GM21786 (cell line): ENCODE data around the gene CRYGS.
"Not testable (repeated sequence)": the region's sequence is repeated elsewhere in the genome, so short reads cannot be mapped to it uniquely, and the experiment has no call there.

Experiments
- ATAC-seq: cut with Tn5 transposase; IDR thresholded peaks from one replicate; pipeline ENCODE4 v1.9.1; 2021; ENCODE audit not compliant: unreplicated experiment

CRYGS gene

DNA sequence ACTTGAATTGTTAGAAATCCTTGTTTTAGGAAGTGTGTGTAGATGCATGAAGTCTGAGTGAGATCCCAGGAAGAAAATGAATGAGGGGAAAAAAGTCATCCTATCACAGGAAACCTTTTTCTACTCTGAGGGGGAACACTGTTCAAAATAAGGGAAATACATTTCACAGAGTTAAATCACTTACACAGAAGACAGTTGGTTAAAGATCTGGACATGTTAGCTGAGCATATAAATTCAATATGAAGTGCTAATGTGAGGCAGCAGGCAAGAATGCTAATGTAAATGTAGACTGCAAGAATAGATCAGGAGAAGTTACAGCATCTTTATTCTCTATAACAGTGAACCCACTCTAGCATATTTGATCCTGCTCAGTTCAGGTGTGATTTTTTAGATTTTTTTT lies 20.4 kb upstream of the CRYGS start:
- ATAC-seq = no peak

DNA sequence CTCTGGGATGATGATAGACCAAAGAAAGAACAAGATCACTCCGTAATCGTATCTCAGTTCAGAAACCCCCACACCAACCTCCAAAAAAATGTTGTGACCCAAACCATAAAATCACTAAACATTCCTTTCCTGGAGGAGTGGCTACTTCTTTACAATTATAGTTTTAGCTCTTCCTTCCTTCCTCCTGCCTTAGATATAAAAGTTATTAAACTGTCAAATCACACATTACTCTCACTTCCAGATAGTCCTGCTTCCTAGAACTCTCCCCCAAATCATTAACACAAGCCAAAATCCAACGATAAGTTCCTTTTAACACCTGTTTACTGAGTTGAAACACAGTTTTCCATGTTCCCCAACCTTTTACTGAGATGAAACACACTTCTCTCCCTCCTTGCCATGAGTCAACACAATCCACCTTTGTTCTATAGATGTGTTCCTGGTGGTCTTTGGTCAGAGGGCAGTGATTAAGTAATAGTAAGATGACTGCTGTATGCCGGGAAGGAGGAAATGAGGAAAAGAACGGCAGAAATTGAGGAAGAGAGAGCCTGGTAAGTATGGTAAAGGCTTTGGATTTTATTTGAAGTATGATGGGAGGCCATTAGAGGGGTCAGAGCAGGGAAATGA lies 8.3 kb upstream of the CRYGS start:
- ATAC-seq = no peak

DNA sequence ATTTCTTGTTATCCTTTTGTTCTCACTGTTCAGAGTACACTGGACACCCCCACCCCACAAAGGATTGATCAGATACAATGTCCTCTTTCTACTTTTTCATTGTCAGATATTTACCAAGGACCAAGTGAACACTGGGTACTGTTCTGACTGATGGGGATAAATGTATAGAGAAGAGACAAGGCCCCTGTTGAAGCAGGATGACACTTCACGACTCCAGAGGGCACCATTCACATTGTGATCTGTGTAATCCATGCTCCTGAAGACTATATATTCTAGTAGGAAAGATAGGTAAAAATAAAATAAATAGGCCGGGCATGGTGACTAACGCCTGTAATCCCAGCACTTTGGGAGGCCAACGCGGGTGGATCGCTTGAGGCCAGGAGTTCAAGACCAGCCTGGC lies 7.2 kb upstream of the CRYGS start:
- ATAC-seq = no peak

DNA sequence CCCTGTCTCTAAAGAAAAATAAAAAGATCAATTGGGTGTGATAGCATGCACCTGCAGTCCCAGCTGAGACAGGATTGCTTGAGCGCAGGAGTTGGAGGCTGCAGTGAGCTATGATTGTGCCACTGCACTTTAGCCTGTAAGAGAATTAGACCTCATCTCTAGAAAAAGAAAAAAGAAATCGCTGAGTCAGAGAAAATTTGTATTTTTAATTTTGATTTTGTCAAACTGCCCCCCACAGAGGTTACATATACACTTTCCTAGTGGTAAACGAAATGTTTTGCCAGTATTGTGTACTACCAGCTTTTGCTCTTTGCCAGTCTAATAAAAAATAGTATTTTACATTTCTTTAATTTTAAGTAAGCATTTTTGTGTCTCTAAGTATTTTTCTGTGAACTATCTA lies 5.3 kb upstream of the CRYGS start:
- ATAC-seq = no peak

DNA sequence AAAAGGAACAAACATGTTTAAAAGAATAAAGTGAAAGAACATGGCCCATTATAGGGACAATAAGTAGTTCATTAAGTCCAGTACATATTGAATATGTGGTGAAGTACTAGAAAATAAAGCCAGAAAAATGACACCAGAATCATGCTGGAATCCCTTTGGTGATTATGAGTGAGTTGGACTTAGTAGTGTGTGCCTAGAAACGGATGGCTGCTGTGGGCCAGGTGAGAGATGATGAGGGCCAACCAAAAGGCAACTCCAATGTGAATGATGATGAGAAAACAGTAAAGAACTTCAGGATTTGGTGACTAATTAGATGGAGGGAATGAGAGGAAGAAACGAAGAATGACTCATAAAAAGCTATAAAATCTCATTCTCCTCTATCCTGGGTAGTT lies 3.3 kb downstream of the CRYGS start:
- no peak for ATAC-seq

DNA sequence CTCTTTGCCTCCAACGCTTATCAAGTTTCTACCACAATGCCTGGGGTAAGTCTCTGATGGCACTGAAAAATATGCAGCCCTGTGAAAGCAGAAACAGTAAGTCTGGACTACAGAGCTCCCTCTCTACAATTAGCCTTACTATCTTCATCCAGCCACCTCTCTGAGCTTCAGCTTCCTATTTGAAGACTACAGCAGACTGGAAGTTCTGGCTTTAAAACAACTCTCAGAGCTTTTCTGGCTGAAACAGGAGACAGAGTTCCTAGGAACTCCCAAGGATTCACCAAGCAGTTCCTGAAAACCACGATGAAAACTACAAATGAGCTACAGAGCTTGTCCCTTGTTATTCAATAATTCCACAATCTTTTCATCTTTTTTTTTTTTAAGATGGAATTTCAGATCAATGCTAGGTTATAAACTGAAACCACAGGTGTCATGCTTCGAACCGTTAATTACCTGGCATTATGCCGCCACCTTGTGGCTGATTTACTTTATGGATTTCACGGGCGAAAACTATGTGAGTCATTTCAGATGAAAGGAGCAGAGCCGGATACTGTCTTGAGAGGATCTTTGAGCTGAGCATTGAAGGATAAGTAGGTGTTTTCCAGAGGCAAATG lies 3.9 kb downstream of the CRYGS start:
- ATAC-seq = peak; percentile 73

DNA sequence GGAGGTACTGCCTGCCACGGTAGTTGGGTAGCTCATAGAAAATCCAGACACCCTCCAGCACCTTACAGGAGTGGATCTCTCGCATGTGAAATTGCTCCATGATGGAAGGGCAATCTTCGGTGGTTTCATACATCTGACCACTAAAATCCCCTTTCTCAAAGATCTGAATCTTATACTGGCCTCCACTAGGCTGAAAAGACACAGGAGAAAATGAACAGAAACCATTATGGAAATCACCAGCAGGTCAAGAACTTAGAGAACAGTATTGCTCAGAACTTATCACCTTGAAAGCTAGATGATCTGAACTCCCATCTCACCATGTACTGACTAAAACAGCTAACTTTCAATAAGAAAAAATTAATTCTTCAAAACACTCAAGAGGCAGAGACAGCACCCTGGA lies 5.4 kb downstream of the CRYGS start:
- ATAC-seq = no peak

DNA sequence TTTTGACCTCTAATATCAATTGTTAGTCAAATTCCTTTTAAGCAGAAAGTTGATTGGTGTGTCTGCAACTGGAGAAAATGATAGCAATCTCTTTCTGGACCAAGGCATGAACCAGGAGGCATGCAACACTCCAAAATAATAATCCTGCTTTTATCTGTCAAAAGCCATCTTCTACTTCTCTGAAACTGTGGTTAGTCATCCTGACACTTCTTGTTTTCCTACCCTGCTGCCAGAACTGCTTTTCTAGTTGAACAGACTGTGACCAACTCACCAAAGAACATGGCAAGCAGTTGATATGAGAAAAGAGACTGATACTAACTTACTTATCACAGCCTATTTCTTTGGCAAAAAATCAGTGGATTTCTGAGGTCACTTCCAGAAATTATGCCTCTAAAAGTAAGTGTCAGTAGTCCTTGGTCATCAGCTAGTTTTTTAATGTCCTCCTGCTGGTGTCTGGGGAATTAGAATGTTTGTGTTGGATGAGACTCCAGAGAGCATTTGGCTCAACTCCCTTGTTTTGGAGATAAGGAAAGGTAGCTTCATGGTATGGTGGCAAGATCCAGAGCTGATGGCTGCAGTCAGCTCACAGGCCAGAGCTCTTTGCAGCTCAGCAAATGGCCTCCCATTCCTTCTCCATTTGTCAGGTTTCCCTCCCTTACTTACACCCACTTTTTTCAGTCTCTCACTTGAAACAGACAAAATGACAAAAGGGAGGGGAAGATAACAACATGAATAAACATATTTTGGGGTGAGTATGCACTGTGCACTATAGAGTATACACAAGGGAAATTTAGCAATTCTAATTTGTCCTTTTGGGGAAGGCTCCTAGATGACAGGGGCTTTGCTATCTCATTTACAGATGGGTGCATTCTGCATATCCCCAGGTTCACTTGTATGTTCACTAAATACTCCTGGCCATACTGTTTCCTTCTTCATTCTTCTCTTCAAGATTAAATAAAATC lies 7.0 kb downstream of the CRYGS start:
- ATAC-seq = no peak

DNA sequence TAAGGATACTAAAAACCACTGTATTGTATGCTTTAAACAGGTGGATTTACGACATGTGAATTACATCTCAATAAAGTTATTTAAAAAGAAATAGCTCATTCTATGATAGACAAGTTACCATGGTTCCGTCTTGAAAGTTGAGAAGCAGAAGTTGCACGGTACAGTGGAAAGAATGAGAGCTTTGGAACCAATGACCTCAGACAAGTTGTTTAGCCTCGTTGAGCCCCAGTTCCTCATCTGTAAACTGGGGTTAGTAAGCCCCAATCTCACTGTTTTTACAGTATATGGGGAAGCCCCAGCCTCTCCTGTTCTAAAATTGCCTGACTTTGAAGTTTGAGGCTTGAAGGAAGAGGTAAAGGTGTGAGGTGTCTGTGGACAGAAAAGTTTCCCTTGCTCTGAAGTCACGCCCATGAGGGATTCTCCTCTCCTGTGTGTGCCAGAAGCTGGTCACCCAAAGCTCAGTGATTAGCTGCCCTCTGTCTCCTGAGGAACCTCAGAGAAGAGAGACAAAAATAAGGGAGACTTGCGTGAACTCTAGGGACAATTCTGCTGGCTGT lies 10.0 kb downstream of the CRYGS start:
- ATAC-seq = peak; percentile 85

DNA sequence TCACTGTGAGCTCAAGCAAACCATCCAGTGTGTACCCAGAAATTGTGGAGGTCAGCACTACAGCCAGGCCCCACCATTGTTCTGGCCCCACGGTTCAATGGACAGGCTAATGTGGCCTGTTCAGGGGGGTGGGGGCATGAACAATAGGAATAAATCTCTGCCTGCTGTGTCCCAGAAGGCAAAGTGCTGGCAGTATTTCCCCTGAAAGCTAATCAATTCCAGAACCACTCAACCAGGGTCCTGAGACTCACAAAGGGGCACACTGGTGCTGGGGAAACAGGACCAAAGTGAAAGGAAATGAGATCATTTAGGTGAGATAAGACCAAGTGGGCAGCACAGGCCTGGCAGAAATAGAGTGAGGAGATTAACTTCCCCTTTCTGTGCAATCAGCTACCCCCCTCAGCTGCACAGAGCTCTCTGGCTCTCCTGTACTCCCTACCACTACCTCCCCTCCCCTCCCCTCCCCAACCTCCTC lies 11.5 kb downstream of the CRYGS start:
- peak; percentile 64 for ATAC-seq

DNA sequence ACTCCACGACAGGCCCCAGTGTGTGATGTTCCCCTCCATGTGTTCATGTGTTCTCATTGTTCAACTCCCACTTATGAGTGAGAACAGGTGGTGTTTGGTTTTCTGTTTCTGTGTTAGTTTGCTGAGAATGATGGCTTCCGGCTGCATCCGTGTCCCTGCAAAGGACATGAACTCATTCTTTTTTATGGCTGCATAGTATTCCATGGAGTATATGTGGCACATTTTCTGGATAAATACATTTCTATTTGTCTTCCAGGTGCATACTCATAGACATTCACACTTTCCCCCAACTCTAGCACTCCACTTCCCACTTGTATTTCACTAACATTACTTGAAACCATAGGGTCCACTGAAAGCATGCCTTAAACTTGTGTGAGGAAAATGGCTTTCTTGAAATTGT lies 12.5 kb downstream of the CRYGS start:
- not testable (repeated sequence) for ATAC-seq

DNA sequence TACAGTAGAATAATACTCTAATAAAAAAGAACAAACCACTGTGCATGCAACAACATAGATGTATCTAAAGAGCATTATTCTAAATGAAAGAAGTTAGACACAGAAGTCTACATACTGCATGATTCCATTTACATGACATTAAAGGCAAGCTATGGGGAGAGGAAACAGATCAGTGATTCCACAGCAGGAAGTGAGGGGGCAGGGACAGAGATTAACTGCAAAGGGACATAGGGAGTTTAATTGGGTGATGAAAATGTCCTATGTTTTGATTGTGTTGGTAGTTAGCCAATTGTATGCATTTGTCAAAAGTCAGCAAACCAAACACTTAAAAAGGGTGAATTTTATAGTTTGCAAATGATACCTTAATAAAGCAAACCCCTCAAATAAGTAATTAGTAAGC lies 13.8 kb downstream of the CRYGS start:
- no peak for ATAC-seq

DNA sequence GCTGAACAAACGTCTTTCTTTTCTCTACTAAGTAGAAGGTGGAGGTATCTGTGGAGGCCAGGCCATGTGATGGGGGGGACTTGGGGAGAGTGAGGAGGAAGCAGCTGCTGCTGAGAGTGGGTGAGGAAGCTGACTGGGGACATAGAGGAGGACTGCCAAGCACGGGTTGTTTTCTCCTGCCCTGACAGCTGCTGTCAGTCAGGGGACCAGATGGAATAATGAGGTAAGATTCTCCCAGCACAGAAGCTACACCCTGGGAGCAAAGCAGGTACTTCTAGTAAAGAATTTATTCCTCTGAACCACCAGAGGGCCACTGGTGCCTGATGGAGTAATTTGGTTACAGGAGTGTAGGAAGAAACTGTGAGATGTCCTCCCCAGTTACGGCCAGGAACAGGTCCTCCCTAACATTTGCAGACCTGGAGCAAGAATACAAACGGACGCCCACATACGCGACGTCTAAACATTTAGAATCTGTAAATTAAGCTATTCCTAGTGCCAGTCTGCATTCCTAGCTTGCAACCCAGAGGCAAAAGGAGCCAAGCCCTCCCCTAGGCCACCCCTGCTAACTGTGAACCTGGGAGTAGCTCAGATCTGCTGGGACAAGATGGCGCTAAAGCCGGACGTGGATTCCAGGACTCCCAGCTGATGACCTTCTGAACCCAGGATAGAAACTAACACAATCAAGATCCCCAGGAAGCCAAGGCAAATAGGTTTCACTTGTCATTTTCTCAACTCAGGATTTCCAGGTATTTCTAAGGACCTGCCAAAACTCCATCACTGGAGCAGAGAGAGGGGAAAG lies 14.8 kb downstream of the CRYGS start:
- no peak for ATAC-seq

DNA sequence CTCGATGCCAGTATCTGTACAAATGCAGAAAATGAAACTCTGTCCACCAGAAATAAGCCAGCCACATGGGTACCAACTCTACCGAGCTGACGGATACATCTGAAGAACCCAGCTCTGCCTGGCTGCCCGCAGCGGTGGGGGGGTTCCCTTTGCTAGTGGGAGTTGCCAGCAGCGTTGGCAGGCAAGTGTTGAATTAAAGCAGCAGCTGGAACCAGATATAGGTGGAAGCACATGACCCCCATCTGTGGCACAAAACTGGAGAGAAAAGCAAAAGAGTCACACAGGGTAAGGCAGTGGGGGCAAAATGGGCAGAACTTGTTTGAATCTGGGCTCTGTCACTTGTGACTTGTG lies 17.9 kb downstream of the CRYGS start:
- peak; percentile 43 for ATAC-seq

DNA sequence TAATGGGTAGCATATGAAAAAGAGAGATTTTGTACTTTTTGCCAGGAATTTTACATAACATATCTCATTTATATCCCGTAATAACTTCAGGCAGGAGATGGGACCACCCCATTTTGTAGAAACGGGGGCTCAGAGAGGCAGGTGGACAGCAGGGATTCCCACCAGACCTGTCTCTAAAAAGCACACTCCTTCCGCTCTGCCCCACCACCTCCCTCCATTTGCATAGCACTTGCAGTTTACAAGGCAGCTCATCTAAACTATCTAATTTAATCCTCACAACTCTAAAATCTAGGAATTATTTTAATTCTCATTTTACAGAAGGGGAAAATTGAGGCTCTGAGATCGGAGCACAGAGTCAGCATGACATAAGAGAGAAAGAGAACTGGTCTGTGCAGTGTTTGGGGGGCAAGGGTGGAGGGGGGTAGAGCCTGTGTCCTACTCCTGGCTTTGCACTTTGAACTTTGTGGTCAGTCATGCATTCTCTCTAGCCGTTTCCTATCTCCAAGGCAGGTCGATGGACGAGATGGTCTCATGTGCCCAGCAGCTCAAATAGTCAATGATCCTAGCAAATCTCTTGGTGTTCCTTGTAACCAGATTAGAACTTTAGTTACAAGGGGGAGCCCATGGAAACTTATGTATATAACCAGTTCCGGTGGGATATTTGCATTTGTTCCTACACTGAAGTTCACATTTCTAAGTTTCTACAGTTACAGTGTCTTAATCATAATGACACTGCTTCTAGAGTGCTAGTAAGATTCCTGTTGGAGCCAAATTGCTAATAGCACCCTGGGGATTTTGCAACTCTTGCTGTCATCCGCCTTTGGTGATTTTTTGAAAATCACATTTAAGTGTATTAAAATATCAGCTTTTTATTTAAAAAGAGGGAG lies 18.6 kb downstream of the CRYGS start:
- no peak for ATAC-seq

DNA sequence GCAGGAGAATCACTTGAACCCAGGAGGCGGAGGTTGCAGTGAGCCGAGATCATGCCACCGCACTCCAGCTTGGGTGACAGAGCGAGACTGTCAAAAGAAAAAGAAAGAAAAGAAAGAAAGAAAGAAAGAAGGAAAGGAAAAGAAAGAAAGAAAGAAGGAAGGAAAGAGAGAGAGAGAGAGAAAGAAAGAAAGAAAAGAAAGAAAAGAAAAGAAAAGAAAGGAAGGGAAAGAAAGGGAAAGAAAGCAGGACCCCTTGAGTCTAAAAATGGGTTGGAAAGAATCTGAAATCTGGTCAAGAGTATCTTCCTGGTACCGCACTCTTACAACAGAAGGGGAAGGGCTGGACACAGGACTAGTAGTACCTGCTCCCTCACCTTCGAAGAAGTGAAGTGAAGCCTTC lies 19.6 kb downstream of the CRYGS start:
- no peak for ATAC-seq

DNA sequence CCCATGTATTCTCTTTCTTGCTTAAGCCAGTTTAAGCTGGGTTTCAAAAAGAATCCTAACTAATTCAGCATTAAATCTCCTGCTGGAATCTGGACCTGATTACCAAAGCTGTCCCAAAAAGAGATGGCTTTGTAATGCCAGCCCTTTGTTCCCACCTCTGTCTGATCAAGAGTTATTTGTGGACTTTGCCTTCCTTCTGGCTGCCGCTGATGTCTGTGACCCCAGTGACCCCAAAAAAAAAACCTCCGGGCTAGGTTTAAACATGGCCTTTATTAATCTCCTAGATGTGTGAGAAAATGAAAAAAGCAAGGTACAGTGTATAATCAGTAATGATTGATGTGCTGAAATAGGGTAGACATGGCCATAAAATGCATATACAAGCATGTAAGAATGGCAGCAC lies 20.7 kb downstream of the CRYGS start:
- ATAC-seq = no peak

DNA sequence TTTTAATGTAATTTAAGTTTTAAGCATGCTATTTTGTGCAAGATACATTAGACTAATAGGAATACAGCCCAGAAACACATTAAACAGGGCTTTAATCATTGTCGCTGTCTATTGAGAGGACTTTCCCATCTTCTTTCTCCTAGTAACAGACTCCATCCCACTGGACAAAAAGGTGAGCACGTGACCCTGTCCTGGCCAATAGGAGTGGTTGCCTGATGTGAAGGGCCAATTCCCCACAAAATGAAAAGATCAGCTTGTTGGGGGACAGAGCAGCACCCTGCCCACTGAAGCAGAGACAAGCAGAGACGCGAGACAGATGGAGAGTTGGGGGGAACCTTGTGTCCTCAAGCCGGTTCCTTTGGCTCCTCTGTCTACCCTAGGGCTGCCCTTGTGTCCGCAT lies 21.2 kb downstream of the CRYGS start:
- ATAC-seq = no peak

DNA sequence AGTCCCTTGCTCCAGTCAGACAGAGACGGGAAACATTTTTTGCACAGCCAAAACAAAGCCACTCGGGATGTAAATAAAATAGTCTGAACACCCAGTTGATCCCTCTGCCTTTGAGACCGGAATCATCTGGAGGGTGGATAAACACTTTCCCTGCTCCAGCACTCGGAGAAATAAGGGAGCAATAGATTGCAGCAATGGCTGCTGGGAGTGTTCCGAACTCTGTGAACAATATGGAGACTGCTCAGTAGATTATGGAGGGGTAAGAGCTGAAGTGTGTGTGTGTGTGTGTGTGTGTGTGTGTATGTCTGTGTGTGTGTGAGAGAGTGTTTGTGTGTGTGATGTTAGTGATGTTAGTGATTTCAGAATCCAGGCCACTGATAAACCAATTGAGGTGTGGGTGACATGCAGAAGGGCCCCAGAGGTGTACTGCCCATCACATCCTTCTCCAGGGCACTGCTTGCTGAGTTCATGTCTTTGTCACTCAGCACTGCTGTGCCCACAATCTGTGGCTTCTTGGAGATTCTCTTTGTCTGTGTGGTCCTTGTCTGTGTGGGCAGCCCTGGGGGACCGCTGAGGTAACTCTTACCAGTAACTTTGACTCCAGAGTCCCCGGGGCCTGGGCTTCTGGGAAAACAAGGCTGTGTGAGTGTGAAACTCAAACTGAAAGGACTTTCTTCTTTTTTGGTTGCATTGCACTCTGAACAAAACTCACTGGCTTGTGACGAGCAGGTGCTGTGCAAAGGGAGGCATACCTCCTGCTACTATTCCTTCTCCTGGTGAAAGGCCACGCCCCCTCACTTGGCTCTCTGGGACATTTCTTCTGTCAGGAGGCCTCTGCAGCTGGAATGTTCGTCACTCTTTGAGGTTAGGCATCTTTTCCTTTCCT lies 23.0 kb downstream of the CRYGS start:
- peak; percentile 66 for ATAC-seq
